RWPE1 (cell line): Measurements from ENCODE around the gene GYPC.

ENCODE experiments used
- CTCF ChIA-PET: fragments of 350-600 bp; sonication (Branson Sonifier 250); formaldehyde crosslinking; extraction: SDS; loops from one replicate; lab custom pipeline; 2021; lab: Yijun Ruan, JAX
- POLR2A ChIA-PET: fragments of 400-600 bp; formaldehyde crosslinking; extraction: SDS; loops from one replicate; lab custom pipeline; 2020; ENCODE audit warnings: antibody characterized with exemption; ENCODE audit not compliant: low non-redundant PET; lab: Yijun Ruan, JAX
- DNase-seq: peaks from one replicate; pipeline ENCODE4 v3.0.0; 2012; ENCODE audit warnings: low spot score
- H3K27ac ChIP-seq: fragments of 450-650 bp; 2 replicates; pipeline ENCODE4 v1.5.1; 2017
- CTCF ChIP-seq: fragments of 450-650 bp; conservative IDR thresholded peaks from 2 replicates; pipeline ENCODE4 v1.5.1; 2017; ENCODE audit warnings: low read depth, mild to moderate bottlenecking

The GYPC gene

DNA sequence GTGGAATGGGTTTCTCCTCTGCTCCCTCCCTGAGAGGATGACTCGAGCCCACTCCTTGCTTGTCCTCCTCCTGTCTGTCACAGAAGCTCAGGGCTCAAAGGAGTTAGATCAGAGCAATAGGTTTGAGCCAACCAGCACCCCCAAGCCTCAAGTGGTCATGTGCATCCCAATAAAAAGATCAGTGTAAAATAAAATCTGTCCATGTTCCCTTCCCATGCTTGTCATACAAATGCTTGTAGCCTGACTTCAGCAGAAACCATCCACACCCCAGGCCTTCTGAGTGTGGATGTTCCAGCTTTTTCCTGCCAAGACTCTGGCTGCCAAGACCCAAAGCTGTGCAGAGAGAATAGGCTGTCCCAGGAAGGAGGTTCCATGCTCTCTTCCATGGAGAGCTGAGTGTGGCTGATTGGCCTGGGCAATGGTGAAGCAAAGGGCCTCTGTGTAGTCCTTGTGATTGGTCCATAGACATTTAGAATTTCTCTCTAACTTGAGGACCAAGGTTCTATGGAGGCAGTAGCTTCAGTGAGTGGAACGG, 67.4 kb downstream of the GYPC start:
- ChIA-PET POLR2A (no interaction called here), CTCF (no interaction called here)
- DNase-seq: no peak
- TF ChIP-seq CTCF: no peak
- no peak overlapping the region for H3K27ac ChIP-seq

DNA sequence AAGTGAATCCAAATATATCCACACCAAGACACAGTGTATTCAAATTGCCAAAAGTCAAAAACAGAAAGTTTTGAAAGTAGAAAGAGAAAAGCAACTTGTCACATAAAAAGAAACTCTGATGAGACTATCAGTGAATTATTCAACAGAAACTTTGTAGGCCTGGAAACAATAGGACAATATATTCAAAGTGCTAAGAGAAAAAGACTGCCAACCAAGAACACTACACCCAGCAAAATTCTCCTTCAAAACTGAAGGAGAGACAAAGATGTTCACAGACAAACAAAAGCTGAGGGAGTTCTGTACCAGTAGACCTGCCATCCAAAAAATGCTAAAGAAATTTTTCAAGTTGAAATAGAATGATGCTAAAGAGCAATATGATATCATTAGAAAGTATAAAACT, 69.6 kb downstream of the GYPC start:
- ChIA-PET POLR2A (no interaction called here), CTCF (no interaction called here)
- no peak overlapping the region for H3K27ac ChIP-seq
- no peak for DNase-seq
- no peak for TF ChIP-seq CTCF

DNA sequence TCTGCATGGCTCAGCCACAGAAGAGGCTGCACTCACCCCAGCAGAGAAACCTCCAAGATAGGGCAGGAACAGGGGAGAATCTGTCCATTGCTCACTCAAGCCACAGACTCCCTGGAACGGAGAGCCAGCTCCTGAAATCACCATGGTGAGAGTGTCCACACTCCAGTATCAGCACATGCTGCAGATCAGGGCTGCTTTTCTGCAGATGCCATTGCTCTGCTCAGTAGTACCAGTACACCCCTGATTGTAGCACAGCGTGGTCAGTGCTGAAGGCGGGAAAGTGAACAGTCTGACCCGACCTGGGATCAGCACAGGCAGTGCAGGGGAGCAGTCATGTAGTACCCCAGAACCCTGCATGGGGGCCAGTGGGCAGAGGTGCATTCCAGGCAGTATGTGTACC, 73.9 kb downstream of the GYPC start:
- TF ChIP-seq CTCF: no peak
- POLR2A ChIA-PET: no interaction called here
- DNase-seq: no peak
- no peak overlapping the region for H3K27ac ChIP-seq
- CTCF ChIA-PET: no interaction called here

DNA sequence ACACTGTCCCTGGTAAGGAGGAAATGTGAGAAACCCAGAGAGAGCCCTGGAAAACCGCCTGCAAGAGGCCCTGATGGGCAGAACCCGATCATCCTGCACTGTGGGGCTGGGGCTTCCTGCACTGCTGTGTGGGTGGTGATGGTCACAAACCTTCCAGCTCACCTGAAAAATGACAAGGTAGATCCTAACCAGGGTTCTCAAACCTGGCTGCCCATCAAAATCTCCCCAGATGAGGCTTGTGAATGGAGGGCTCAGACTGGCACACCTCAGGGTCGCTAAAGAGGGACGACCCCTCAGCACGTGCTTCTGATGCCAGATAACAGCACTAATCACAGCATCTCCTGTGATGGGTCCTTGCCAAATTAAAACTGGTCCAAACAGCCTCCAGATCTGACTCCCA, 74.7 kb downstream of the GYPC start:
- no peak for TF ChIP-seq CTCF
- DNase-seq: no peak
- ChIA-PET POLR2A (no interaction called here), CTCF (no interaction called here)
- H3K27ac ChIP-seq: no peak overlapping the region

GRCh38 chr2:126731353-126731752, 75.4 kb downstream of the GYPC start:
- CTCF ChIA-PET: no interaction called here
- POLR2A ChIA-PET: no interaction called here
- DNase-seq: no peak
- no peak for TF ChIP-seq CTCF
- no peak overlapping the region for H3K27ac ChIP-seq

DNA sequence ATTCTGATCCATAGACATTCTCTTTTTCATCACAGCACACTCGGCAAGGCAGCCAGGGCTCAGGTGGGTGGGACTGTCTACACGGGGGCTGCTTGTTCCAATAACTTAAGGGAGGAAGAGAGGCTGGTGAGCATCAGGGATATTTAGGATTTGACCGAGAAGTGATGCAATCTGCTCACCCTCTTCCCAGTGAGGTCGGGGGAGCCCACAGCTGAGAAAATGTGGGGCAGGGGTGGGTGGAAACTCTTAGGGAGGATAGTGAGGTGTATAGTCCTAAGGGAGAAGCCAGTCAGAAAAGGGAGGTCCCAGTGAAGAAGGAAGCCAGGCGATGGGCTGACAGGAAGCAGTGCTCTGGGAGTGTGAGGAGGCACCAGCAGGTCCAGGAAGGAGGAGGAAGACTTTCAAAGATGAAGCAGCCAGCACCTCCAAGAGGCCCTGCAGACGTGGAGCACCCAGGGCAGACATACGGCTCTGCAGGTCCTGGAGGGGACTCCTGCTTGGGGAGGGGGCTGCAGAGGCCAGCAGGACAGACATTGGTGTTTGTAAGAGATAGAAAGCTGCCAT, 76.8 kb downstream of the GYPC start:
- no peak overlapping the region for H3K27ac ChIP-seq
- POLR2A ChIA-PET: no interaction called here
- CTCF ChIA-PET: no interaction called here
- TF ChIP-seq CTCF: no peak
- no peak for DNase-seq
